GM12878 (cell line): Measurements from ENCODE around the gene SLC2A8. TPM values are rescaled to one million over a fixed set of nuclear protein-coding genes. Genes with fewer than 3 reads are reported as not detected.

ENCODE experiments used
- ATAC-seq: fragments of 200-7000 bp; cut with Tn5 transposase; 3 replicates; pipeline ENCODE4 v1.9.1; 2020; ENCODE audit warnings: mild to moderate bottlenecking, moderate library complexity
- BruUV-seq: library from RNA; stranded (reverse); fragments of 400-500 nt; replicated peaks from 2 replicates; lab custom pipeline; 2021; lab: Mats Ljungman, UMichigan
- CTCF ChIA-PET: fragments of 300-600 bp; sonication (Branson Sonifier 250); formaldehyde crosslinking; extraction: SDS; loops from one replicate; lab custom pipeline; 2021; ENCODE audit warnings: inconsistent platforms; lab: Yijun Ruan, JAX
- POLR2A ChIA-PET: fragments of 350-600 bp; formaldehyde crosslinking; extraction: SDS; loops from one replicate; lab custom pipeline; 2021; ENCODE audit warnings: inconsistent platforms; lab: Charles Lee
- RAD21 ChIA-PET: fragments of 300-600 bp; sonication (Branson Sonifier 250); formaldehyde crosslinking; loops from one replicate; lab custom pipeline; 2023; ENCODE audit warnings: antibody characterized with exemption; ENCODE audit not compliant: unreplicated experiment; lab: Charles Lee
- SMC1A ChIA-PET: fragments of 300-600 bp; sonication (Branson Sonifier 250); formaldehyde crosslinking; loops from one replicate; lab custom pipeline; 2023; ENCODE audit not compliant: unreplicated experiment, uncharacterized antibody; lab: Charles Lee
- DNase-seq: peaks from one replicate; pipeline ENCODE4 v3.0.0-alpha.2; 2011; ENCODE audit warnings: low read depth, low spot score
- FAIRE-seq: peaks from 3 replicates; lab custom pipeline; 2011; peaks lifted over from hg19 to GRCh38; lab: Jason Lieb, UNC
- H2AFZ ChIP-seq: 2 replicates; pipeline ENCODE4 v1.6.0; 2011; ENCODE audit warnings: low read depth, low read length, control low read depth; ENCODE audit not compliant: control insufficient read depth
- H3K27ac ChIP-seq: 2 replicates; pipeline ENCODE4 v1.5.1; 2011; ENCODE audit warnings: control low read depth; ENCODE audit not compliant: control insufficient read depth, insufficient read depth
- H3K27me3 ChIP-seq, 2 experiments: replicated peaks in 1 of 2; 2 replicates each; pipeline versions ENCODE4 v1.6.0 to v1.6.1; 2011; ENCODE audit warnings: low read length in 1 of 2; ENCODE audit not compliant: control insufficient read depth in 2 of 2, insufficient read depth in 2 of 2
- H3K36me3 ChIP-seq, 2 experiments: 2 replicates each; pipeline ENCODE4 v1.5.1; 2011; ENCODE audit warnings: low read length in 1 of 2; ENCODE audit not compliant: control insufficient read depth in 2 of 2, insufficient read depth in 2 of 2
- H3K4me1 ChIP-seq: 2 replicates; pipeline ENCODE4 v1.6.1; 2011; ENCODE audit warnings: mild to moderate bottlenecking, low read length, moderate library complexity, mixed read lengths; ENCODE audit not compliant: control insufficient read depth, insufficient read depth
- H3K4me2 ChIP-seq: 2 replicates; pipeline ENCODE4 v1.6.0; 2011; ENCODE audit warnings: control low read depth; ENCODE audit not compliant: control insufficient read depth, insufficient read depth
- H3K4me3 ChIP-seq: fragments of 200-600 bp; sonication (generic); 2 replicates; pipeline ENCODE4 v1.5.1; 2016
- H3K79me2 ChIP-seq: 2 replicates; pipeline ENCODE4 v1.6.0; 2011; ENCODE audit warnings: low read length; ENCODE audit not compliant: control insufficient read depth, insufficient read depth
- H3K9ac ChIP-seq: 2 replicates; pipeline ENCODE4 v1.8.0; 2011; ENCODE audit warnings: low read length, control low read depth, mixed read lengths; ENCODE audit not compliant: control insufficient read depth, insufficient read depth
- H3K9me3 ChIP-seq: replicated peaks from 3 replicates; pipeline ENCODE4 v1.5.1; 2011; ENCODE audit warnings: mild to moderate bottlenecking, low read length; ENCODE audit not compliant: control insufficient read depth, insufficient read depth
- H4K20me1 ChIP-seq: 2 replicates; pipeline ENCODE4 v1.6.0; 2011; ENCODE audit not compliant: control insufficient read depth, insufficient read depth
- ASH2L ChIP-seq: fragments of 300-600, 200-600 bp; sonication (generic); IDR thresholded peaks from 2 replicates; pipeline ENCODE4 v1.6.1; 2017; ENCODE audit warnings: low read depth, mild to moderate bottlenecking, borderline replicate concordance
- ATF2 ChIP-seq: IDR thresholded peaks from 2 replicates; pipeline ENCODE4 v1.6.1; 2012; ENCODE audit warnings: low read length, inconsistent platforms
- CBFB ChIP-seq: IDR thresholded peaks from 2 replicates; pipeline ENCODE4 v1.6.1; 2016; ENCODE audit warnings: antibody characterized with exemption, low read depth
- CEBPB ChIP-seq, 2 experiments: fragments of 150-350 bp in 1 of 2; IDR thresholded peaks; 2 replicates each; pipeline ENCODE4 v1.6.1; 2012 to 2014; ENCODE audit warnings: low read depth in 2 of 2, low read length in 2 of 2, borderline replicate concordance in 1 of 2, inconsistent platforms in 1 of 2
- CHD1 ChIP-seq: IDR thresholded peaks from 2 replicates; pipeline ENCODE4 v1.6.1; 2012; ENCODE audit warnings: low read depth, low read length, improper control_type of control experiment
- DPF2 ChIP-seq: fragments of 450-650 bp; IDR thresholded peaks from 2 replicates; pipeline ENCODE4 v1.6.1; 2017; ENCODE audit warnings: mild to moderate bottlenecking
- MEF2A ChIP-seq: IDR thresholded peaks from 2 replicates; pipeline ENCODE4 v1.6.1; 2011; ENCODE audit warnings: low read depth, mild to moderate bottlenecking, low read length, moderate library complexity; ENCODE audit not compliant: insufficient read depth
- MYB ChIP-seq: fragments of 150-350 bp; IDR thresholded peaks from 2 replicates; pipeline ENCODE4 v1.6.1; 2014; ENCODE audit warnings: mild to moderate bottlenecking, low read depth, low read length, borderline replicate concordance
- NFIC ChIP-seq: IDR thresholded peaks from 2 replicates; pipeline ENCODE4 v1.6.1; 2012; ENCODE audit warnings: low read depth, mild to moderate bottlenecking, inconsistent platforms, low read length, moderate library complexity
- NR2C1 ChIP-seq: fragments of 450-650 bp; IDR thresholded peaks from 2 replicates; pipeline ENCODE4 v1.6.1; 2017; ENCODE audit warnings: antibody characterized with exemption, mild to moderate bottlenecking, moderate library complexity
- PBX3 ChIP-seq: IDR thresholded peaks from 2 replicates; pipeline ENCODE4 v1.6.1; 2011; ENCODE audit warnings: mild to moderate bottlenecking, low read depth, low read length, moderate library complexity; ENCODE audit not compliant: insufficient replicate concordance
- RB1 ChIP-seq: fragments of 450-650 bp; formaldehyde crosslinking; IDR thresholded peaks from 2 replicates; pipeline ENCODE4 v1.6.1; 2017; ENCODE audit warnings: mild to moderate bottlenecking, borderline replicate concordance
- REST ChIP-seq: IDR thresholded peaks from 2 replicates; pipeline ENCODE4 v1.6.1; 2012; ENCODE audit warnings: mild to moderate bottlenecking, low read depth, low read length
- SIX5 ChIP-seq: IDR thresholded peaks from 2 replicates; pipeline ENCODE4 v1.6.1; 2011; ENCODE audit warnings: mild to moderate bottlenecking, low read depth, low read length, moderate library complexity; ENCODE audit not compliant: severe bottlenecking
- STAT1 ChIP-seq: fragments of 450-650 bp; conservative IDR thresholded peaks from 2 replicates; pipeline ENCODE4 v1.6.1; 2014; ENCODE audit warnings: antibody characterized with exemption, mild to moderate bottlenecking
- SUZ12 ChIP-seq: fragments of 200-600 bp; sonication (generic); IDR thresholded peaks from one replicate; pipeline ENCODE4 v1.6.1; 2018; ENCODE audit warnings: antibody characterized with exemption, mild to moderate bottlenecking; ENCODE audit not compliant: unreplicated experiment
- ZBTB33 ChIP-seq: fragments of 450-650 bp; IDR thresholded peaks from 2 replicates; pipeline ENCODE4 v1.6.1; 2017; ENCODE audit warnings: mild to moderate bottlenecking
- ZNF207 ChIP-seq: fragments of 450-650 bp; IDR thresholded peaks from 2 replicates; pipeline ENCODE4 v1.6.1; 2014; ENCODE audit warnings: antibody characterized with exemption, mild to moderate bottlenecking, borderline replicate concordance
- ZNF274 ChIP-seq: IDR thresholded peaks from one replicate; pipeline ENCODE4 v1.8.0; 2011; ENCODE audit not compliant: insufficient read length, insufficient read depth
- WGBS: methylation state at CpG from one replicate; pipeline ENCODE4 v1.1.6; 2016; ENCODE audit warnings: low lambda C conversion rate; ENCODE audit not compliant: insufficient replicate concordance, insufficient coverage; ENCODE audit errors: missing lambda C conversion rate; 5-methylcytosine and 5-hydroxymethylcytosine counted together
- in situ Hi-C: fragments of 300-500 bp; cut with MboI; formaldehyde crosslinking; loops from 9 replicates; pipeline ENCODE4 v1.14.3; 2018; ENCODE audit warnings: mixed read lengths
- intact Hi-C: fragments of 100-400 bp; cut with micrococcal nuclease; formaldehyde crosslinking; loops from one replicate; pipeline ENCODE4 v1.14.2; 2022; ENCODE audit not compliant: unreplicated experiment
- polyA plus RNA-seq, 11 experiments: library from polyadenylated mRNA; depleted of rRNA in 4 of 11; unstranded in 6 of 11; stranded (reverse) in 5 of 11; fragments of >200 nt; fragmentation: Nextera tagmentation in 4 of 11; fragmentation: Illumina TruSeq in 1 of 11; extraction: Ambion mirVana in 4 of 11; extraction: Trizol in 1 of 11; gene quantifications; 1 replicate in 1 of 11; 2 replicates in 10 of 11; pipeline versions ENCODE4 v1.2.1 to v1.2.3, GENCODE V29; 2011 to 2016; ENCODE audit warnings: inconsistent platforms in 2 of 11, missing spikeins in 2 of 11, low read depth in 1 of 11
- total RNA-seq, 4 experiments: library from RNA; depleted of rRNA in 3 of 4; stranded (reverse); fragments of >200 nt in 3 of 4; fragmentation: Illumina TruSeq in 1 of 4; extraction: Trizol in 1 of 4; gene quantifications; 2 replicates each; pipeline versions ENCODE4 v1.2.1 to v1.2.3, GENCODE V29; 2013 to 2021

Gene SLC2A8
- total and polyA plus RNA-seq, 10 of the 15 experiments (the other 5 are each of a cell fraction or from before 2014, with no cell fraction given), result 0.31 to 22.7 (median 10.0) TPM

- no peak overlapping the region for H3K4me3 ChIP-seq
- BruUV-seq, result no TSS peak
- WGBS, result 95% methylated on average over 2 of the region's 2 CpGs
- POLR2A ChIA-PET, result no interaction called here
- CTCF ChIA-PET, result no interaction called here
- H3K36me3 ChIP-seq, result no peaks in the 10 kb centered on the region
- H3K4me2 ChIP-seq, result no peak overlapping the region
- no peak overlapping the region for H3K9ac ChIP-seq
- RAD21 ChIA-PET, result no interaction called here
- peaks cover 27% of the 10 kb centered on the region for H3K4me1 ChIP-seq
- FAIRE-seq (no peak), DNase-seq (no peak), ATAC-seq (no peak)
- TF ChIP-seq ZBTB33 (no peak), REST (no peak), ASH2L (no peak), STAT1 (no peak), ZNF207 (no peak), NR2C1 (no peak), MYB (no peak), SIX5 (no peak), NFIC (no peak), MEF2A (no peak), CHD1 (no peak), DPF2 (no peak), ATF2 (no peak), CBFB (no peak), SUZ12 (no peak), CEBPB (IDR thresholded peaks at IDR 0.05; ENCODE audit: borderline replicate concordance in 1 of 2, low read depth in 2 of 2, low read length in 2 of 2) (no peak), ZNF274 (no peak), RB1 (no peak), PBX3 (no peak)
- peak overlapping the region; percentile 39; the same call in 1 of the 2 replicates for H2AFZ ChIP-seq
- in situ Hi-C loops, result no loop called here
- H3K27me3 ChIP-seq, result no peaks in the 10 kb centered on the region
- SMC1A ChIA-PET, result no interaction called here
- H4K20me1 ChIP-seq, result no peaks in the 10 kb centered on the region
- intact Hi-C loops, result no loop called here
- H3K27ac ChIP-seq, result peak overlapping the region; percentile 50
- H3K9me3 ChIP-seq, result no peaks in the 10 kb centered on the region
- H3K79me2 ChIP-seq, result no peaks in the 10 kb centered on the region
These were observed 6.8 kb upstream of the SLC2A8 start for GRCh38 chr9:127390248-127390545.
